GM12865 (cell line): Measurements from ENCODE around the gene SDR9C7.
A peak's percentile ranks its signal among the peaks of the same experiment; 100 is the strongest.

Source experiments
- DNase-seq: peaks from one replicate; pipeline ENCODE4 v3.0.0; 2010; ENCODE audit warnings: low read depth
- H3K4me3 ChIP-seq: 2 replicates; pipeline ENCODE4 v1.5.1; 2011; ENCODE audit warnings: mild to moderate bottlenecking, low read depth, low read length, control low read depth
- CTCF ChIP-seq: IDR thresholded peaks from 2 replicates; pipeline ENCODE4 v1.5.1; 2011; ENCODE audit warnings: low read length, control low read depth, low read depth, inconsistent platforms; ENCODE audit not compliant: insufficient read depth; ENCODE audit errors: missing control alignments

Gene SDR9C7

GRCh38 chr12:56954057-56954957 is 20.1 kb upstream of the SDR9C7 start:
- no peak for TF ChIP-seq CTCF
- H3K4me3 ChIP-seq = no peak overlapping the region
- no peak for DNase-seq

GRCh38 chr12:56953314-56953713 is 19.1 kb upstream of the SDR9C7 start:
- TF ChIP-seq CTCF = no peak
- H3K4me3 ChIP-seq = no peak overlapping the region
- DNase-seq = no peak

GRCh38 chr12:56951582-56952339 is 17.6 kb upstream of the SDR9C7 start:
- TF ChIP-seq CTCF = no peak
- no peak overlapping the region for H3K4me3 ChIP-seq
- DNase-seq = no peak

- H3K4me3 ChIP-seq = no peak overlapping the region
- TF ChIP-seq CTCF = no peak
- DNase-seq = no peak
Observed at GRCh38 chr12:56948881-56949280, 14.7 kb upstream of the SDR9C7 start.

- no peak overlapping the region for H3K4me3 ChIP-seq
- TF ChIP-seq CTCF = no peak
- no peak for DNase-seq
Observed at GRCh38 chr12:56948457-56948777, 14.2 kb upstream of the SDR9C7 start.

- no peak overlapping the region for H3K4me3 ChIP-seq
- DNase-seq = peak; percentile 32
- TF ChIP-seq CTCF = no peak
Observed at GRCh38 chr12:56947633-56948456, 13.6 kb upstream of the SDR9C7 start.
